HG03280 (cell line): ENCODE data around the gene THSD7B.
"Not testable (repeated sequence)": the region's sequence is repeated elsewhere in the genome, so short reads cannot be mapped to it uniquely, and the experiment has no call there.

Experiments used
- ATAC-seq: cut with Tn5 transposase; IDR thresholded peaks from one replicate; pipeline ENCODE4 v1.9.1; 2021; ENCODE audit warnings: mild to moderate bottlenecking, moderate library complexity; ENCODE audit not compliant: unreplicated experiment

The THSD7B gene

DNA sequence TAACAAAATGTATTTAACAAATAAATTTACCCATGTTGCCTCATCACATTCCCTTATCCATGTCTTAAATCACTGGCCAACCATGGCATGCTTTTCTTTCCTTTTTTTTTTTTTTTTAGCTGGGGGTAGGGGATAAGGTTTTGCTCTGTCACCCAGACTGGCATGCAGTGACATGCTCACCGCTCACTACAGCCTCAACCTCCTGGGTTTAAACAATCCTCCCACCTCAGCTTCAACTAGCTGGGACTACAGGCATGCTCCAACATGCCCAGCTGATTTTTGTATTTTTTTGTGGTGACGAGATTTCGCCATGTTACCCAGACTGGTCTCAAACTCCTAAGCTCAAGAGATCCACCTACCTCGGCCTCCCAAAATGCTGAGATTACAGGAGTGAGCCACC, 266.4 kb downstream of the THSD7B start:
- ATAC-seq: no peak

DNA sequence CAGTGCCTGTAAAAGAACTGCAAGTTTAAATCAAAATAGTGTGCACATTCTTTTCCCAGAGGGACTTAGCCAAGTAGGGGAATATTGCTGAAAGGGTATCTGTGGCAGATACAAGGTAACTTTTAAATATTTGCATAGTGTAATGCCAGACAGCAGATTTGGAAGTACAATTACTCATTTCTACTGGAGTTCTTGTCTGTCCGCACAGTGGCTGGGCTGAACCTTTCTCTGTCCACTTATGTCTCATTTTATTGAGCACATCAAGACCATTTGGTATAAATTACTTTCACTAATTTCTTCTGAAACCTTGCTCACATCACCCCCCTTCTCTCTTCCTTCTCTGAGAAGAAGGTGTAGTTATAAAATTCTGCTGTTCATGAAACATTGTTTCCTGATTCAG, 271.3 kb downstream of the THSD7B start:
- no peak for ATAC-seq

DNA sequence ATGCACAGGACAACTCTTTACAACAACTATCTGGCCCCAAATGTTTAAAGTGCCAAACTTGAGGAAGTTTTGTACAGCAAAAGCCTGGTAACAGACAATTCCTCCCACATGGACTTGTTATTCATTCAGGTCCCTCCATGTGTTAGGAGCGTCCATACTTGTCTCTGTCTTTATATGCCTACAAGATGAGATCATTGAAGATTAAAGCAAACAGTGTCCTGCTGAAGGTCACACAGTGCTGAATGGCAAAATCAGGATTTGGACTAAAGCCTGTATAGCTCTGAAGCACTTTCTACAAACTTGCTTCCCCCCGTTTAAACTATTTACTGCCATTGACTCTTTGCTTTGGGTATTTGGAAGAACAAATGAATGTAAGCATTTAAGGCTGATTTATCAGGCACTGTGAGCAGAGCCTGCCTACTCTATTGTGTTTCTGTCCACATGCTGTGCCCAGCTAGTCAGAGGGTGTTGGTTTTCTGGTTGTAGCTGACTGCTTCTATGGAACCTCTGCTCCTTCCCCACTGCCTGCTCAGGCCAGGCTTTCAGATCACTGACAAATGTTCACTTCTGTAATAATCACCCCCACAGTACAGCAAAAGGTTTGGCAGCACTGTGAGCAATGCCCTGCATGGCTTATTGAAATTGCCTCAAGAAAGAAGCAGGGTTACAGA, 274.3 kb downstream of the THSD7B start:
- ATAC-seq: no peak

DNA sequence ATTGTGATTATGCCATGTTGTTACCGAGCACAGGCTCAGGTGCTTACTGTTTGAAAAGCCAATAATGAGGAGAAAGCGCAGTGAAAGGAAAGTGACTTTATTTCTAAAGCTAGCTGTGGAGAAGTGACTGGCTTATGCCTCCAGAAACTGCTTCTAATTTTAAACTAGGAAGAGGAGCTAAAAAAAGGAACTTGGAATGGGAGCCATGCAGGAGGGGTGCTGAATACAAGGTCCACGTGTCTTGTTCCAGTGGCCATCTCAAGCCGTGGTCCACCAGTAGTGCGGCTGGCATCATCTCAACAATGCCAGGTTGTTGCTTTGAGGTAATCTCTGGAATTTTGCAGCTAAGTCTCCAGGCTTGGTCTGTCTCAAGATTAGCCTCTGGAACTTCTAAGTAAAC, 282.0 kb downstream of the THSD7B start:
- ATAC-seq: no peak

DNA sequence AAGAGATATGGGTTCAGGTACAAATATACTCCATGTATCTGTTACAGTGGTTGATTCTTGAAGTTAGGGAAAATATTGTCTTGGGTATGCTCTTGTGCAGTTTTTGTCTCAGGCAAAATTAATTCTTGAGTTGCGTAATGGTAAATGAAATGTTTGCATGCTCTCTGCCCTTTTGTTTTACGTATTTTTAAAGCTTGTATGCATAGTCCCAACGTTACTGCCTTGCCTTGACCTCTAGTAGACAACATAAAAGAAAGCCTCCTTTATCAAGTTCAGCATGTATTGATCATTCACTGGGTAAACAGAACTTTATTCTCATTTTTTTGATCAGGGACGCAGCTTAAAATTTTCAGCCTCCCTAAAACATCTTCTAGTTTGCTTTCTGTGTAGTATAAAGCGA, 283.1 kb downstream of the THSD7B start:
- ATAC-seq: no peak

GRCh38 chr2:137049518-137049917, 284.2 kb downstream of the THSD7B start:
- ATAC-seq: no peak

DNA sequence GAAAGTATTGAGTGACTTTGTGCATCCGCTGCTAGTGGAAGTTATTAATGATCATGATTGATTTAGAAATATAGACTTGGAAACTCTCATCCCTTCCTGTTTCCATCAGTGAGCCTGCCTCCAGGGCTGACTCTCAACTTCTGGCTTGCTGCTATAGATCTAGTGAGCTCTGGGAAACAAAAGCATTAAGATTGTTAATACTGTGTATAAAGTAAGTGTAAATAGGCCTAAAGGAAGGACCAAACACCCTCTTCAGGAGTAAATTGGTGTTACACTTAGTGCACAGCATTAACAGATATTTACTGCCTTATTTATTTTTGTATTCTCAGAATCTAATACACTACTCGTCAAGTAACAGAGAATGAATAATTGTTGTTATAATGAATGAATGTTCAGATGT, 285.6 kb downstream of the THSD7B start:
- ATAC-seq: no peak

DNA sequence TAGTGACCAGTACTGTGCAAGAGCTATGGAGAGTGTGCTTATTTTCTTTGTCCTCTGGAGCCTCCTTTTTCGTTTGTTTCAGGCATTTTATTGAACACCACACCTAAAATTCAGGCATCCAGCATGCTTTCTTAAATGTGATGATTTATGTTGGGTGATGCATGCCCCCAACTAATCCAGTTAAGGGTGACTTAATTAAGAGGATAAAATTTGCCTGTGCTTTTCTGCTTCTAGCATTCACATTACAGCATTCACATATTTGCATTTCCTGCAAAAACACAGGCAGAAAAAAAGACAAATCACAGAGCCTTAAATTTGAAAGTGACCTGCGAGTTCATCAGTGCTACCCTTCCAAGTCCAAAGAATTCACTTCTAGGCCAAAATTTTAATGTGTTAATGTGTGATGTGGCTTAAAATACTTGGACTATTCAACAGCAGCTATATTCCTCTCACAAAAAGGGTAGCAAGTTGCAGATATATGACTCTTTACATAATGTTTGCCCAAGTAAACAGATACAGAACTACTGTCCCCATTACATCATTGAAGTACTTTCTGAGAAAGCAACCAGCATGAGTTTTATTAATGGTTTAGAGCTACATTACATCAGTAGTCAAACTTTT, 286.5 kb downstream of the THSD7B start:
- ATAC-seq: no peak

DNA sequence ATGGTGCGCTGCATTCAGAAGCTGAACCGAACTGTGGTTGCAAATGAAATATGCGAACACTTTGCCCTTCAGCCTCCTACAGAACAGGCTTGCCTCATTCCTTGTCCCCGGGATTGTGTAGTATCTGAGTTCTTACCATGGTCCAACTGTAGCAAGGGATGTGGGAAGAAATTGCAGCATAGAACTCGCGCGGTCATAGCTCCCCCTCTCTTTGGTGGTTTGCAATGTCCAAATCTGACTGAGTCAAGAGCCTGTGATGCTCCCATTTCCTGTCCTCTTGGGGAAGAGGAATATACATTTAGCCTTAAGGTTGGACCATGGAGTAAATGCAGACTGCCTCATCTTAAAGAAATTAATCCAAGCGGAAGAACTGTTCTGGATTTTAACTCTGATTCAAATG, 291.4 kb downstream of the THSD7B start:
- no peak for ATAC-seq

DNA sequence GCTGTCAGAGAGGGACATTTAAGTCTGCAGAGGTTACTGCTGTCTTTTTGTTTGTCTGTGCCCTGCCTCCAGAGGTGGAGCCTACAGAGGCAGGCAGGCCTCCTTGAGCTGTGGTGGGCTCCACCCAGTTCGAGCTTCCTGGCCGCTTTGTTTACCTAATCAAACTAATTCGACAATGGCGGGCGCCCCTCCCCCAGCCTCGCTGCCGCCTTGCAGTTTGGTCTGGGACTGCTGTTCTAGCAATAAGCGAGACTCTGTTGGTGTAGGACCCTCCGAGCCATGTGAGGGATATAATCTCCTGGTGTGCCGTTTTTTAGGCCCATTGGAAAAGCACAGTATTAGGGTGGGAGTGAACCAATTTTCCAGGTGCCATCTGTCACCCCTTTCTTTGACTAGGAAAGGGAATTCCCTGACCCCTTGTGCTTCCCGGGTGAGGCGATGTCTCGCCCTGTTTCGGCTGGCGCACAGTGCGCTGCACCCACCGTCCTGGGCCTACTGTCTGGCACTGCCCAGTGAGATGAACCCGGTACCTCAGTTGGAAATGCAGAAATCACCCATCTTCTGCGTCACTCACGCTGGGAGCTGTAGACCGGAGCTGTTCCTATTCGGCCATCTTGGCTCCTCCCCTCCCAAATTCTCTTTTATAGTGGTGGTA, 310.9 kb downstream of the THSD7B start:
- not testable (repeated sequence) for ATAC-seq

DNA sequence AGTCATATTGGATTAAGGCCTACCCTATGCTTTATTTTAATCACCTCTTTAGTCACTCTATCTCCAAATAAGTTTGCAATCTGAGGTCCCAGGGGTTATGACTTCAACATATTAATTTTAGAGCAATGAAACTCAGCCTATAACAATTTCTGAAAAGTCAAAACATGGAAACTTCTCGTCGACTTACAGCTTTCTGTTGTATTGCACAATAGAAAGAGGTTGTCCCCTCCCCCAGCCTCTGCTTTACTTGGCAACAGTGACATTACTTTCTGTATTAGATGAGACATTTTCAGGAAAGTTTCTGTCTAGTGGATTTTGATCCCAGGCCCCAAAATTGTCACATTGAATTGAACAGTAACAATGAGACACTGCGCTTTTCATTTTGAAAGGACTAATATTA, 326.4 kb downstream of the THSD7B start:
- no peak for ATAC-seq

- ATAC-seq: no peak
These were observed 327.8 kb downstream of the THSD7B start for GRCh38 chr2:137093116-137093515.

DNA sequence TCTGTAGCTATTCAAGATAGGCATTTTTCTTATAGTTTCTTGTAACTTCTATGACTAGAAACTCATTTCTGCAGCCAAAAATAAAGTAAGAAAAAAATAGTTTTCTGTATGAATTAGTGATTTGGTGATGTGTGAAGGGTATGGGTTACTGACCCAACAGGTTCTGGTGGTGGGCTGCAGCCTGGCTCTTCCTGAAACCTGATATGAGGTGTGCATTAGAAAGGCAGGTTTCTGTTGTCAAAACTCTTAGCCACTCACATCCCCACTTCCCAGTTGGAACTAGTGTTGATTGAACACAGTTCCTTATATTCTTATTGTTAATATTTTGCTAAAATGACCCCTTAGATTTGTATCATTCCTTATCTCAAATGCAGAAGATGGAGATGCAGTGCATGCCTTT, 330.8 kb downstream of the THSD7B start:
- no peak for ATAC-seq

DNA sequence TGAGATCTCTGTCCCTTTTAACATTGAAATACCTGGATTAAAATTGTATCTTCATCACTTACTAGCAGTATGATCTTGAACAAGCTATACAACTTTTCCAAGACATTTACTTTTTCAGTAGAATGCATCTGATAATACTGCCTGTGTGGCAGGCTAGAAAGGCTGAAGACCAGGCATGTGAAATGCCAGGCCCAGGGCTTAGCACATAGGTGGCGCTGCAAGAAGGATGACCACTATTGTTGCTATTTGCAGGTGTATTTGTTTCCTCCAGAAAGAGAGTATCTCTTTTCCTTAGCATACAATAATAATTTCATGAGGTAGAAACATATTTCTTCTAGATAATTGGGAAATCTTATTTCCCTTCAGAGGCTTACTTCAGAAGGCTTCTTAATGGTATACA, 331.3 kb downstream of the THSD7B start:
- no peak for ATAC-seq

- ATAC-seq: not testable (repeated sequence)
These were observed 336.5 kb downstream of the THSD7B start for GRCh38 chr2:137101814-137102213.

GRCh38 chr2:137107904-137108303, 342.6 kb downstream of the THSD7B start:
- ATAC-seq: no peak

DNA sequence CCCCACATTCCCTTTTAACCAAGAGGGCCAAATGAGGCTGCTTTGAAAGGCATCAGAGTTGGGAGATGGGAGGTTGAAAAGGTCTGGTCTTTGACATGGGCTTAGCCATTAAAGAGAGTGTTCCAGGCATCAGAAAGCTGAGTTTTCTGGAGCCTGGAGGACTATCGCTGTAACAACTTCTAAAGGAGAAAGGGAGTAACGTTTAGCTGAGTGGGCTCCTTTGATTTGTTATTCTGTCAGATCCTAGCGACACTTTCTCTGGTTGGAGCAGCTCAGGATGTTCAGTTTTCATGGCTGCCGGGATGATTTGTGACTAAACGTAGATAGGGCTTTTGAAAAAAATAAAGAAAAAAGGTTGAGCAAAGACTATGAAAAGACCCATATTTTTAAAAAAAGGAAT, 346.6 kb downstream of the THSD7B start:
- ATAC-seq: no peak

DNA sequence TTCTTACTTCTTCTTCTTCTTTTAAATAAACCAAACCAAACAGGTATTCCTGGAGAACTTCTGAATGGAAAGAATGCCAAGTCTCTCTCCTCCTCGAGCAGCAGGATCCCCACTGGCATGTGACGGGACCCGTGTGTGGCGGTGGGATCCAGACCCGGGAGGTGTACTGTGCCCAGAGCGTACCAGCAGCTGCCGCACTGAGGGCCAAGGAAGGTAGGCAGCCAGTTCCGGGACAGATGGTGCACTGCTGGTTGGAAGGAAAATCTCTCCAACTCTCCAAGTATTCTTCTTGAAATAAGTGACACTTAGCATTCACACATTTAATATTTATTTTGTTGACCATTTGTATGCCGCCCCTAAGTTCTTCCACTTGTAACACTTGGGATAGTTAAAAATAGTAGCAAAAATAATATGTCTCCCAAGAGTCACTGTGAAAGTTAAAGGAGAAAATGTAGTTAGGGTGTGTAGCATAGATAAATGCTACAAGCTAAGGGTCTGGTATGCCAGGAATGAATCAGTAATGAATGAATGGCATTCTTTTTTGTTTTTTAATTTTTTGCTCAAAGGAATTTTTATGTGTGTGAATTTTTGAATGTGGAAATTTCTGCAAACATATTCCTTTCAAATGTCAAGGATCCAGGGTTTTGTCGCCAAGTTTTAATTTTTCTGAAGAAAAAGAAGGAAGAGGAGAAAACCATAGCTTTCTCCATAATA, 349.9 kb downstream of the THSD7B start:
- ATAC-seq: no peak

GRCh38 chr2:137115795-137116089, 350.4 kb downstream of the THSD7B start:
- ATAC-seq: no peak

DNA sequence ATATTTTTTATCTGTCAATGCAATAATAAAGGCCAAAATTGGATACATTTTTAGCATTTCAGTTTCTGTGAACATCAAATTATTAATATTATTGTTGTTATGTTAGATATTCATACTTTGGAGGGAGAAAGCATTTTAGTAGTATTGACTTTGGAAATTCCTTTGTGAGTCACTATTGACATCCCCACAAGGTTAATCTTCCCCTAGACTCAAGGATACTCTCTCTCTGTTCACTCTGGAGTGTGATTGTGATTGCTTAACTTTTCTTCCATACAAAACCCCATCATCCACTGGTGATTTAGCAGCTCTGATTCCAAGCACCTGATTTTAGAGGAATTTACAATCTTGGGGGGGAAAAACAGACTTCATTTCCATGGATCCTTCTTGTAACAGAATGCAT, 352.0 kb downstream of the THSD7B start:
- ATAC-seq: no peak

DNA sequence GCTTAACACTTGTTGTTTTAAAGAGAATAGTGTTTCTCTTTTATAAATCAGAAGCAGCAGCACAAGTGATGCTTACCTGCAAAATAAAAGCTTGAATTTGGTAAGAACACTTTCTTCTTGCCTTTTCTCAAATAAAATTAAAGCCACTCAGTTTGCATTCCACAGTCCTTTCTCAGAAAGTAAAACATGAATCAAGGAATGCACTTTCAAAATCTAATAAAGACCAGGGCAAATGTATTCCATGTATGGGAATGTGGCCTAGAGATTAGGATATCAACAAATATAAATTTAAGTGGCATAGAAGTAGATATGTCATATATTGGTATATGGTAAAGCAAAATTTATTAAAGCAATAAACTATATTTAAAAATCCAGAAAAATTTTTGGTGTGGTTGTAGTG, 352.8 kb downstream of the THSD7B start:
- no peak for ATAC-seq

DNA sequence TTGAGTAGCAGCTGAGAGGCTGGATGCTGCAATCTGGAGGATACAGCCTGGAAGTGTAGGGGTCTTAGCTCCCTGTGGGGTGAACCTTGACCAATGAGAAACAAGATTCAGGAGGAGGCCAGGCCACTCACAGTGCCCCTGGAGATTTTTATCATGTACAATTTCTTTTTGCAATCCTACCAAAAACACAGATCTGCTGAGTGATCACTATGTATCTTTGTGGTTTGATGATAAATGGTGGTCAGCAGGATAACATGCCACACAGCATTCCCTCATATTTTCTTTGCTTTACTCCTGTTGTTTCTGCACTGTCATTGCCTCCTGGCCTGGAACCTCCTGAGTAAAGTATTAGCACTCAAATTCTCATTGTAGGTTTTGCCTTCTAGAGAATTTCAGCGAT, 357.9 kb downstream of the THSD7B start:
- no peak for ATAC-seq
